ENCODE results near the gene CCDC88A. TPM values are rescaled to one million over a fixed set of nuclear protein-coding genes. Genes with fewer than 3 reads are reported as not detected.
"Not testable (repeated sequence)": the region's sequence is repeated elsewhere in the genome, so short reads cannot be mapped to it uniquely, and the experiment has no call there.

Gene CCDC88A
- total and polyA plus RNA-seq, 8 donors = 6.2 to 95.1 (median 31.6) TPM

- H3K4me1 ChIP-seq = peaks cover 14 to 20% (median 18%) of the 10 kb centered on the region in 4 donors
- intact Hi-C loops (cut with DNase I; ENCODE audit: low total_unique reads) = no loop called here
- DNase-seq = no peak
- TF ChIP-seq CTCF (IDR thresholded peaks at IDR 0.05) (no peak), EP300 (IDR thresholded peaks at IDR 0.05) (no peak), POLR2A (IDR thresholded peaks at IDR 0.05) (no peak), POLR2AphosphoS5 (IDR thresholded peaks at IDR 0.05) (no peak)
- peak overlapping the region; percentile 85 to 91 (median 87) for H3K27ac ChIP-seq
- H3K4me3 ChIP-seq = peak overlapping the region; percentile 55 to 70 (median 60)
- H3K36me3 ChIP-seq = peaks cover 4 to 37% (median 35%) of the 10 kb centered on the region in 4 donors
- 9 to 17% (median 14%) methylated on average over 13 of the region's 13 CpGs for WGBS, 5 donors
- H3K27me3 ChIP-seq = no peaks in the 10 kb centered on the region
- H3K9me3 ChIP-seq = no peaks in the 10 kb centered on the region
Measured at GRCh38 chr2:55268288-55268906, 151.3 kb downstream of the CCDC88A start.

- H3K9me3 ChIP-seq; H3K27ac ChIP-seq; H3K27me3 ChIP-seq; H3K4me3 ChIP-seq; intact Hi-C loops (cut with DNase I; ENCODE audit: low total_unique reads); DNase-seq; H3K4me1 ChIP-seq: not testable (repeated sequence)
- 73 to 89% (median 81%) methylated on average over 3 of the region's 3 CpGs for WGBS, 5 donors
- H3K36me3 ChIP-seq = peaks cover 37 to 100% (median 95%) of the 10 kb centered on the region in 4 donors
Measured at GRCh38 chr2:55259586-55259985, 160.1 kb downstream of the CCDC88A start.

- peaks cover 0 to 92% (median 88%) of the 10 kb centered on the region in 4 donors for H3K36me3 ChIP-seq
- TF ChIP-seq CTCF (IDR thresholded peaks at IDR 0.05) (no peak), POLR2AphosphoS5 (IDR thresholded peaks at IDR 0.05) (no peak), EP300 (IDR thresholded peaks at IDR 0.05) (no peak), POLR2A (IDR thresholded peaks at IDR 0.05) (no peak)
- no peak overlapping the region for H3K27ac ChIP-seq
- intact Hi-C loops (cut with DNase I; ENCODE audit: low total_unique reads) = no loop called here
- H3K4me3 ChIP-seq = no peak overlapping the region
- 87 to 96% (median 90%) methylated on average over 3 of the region's 3 CpGs for WGBS, 5 donors
- no peak for DNase-seq
- no peaks in the 10 kb centered on the region for H3K9me3 ChIP-seq
- no peaks in the 10 kb centered on the region for H3K27me3 ChIP-seq
- H3K4me1 ChIP-seq = no peaks in the 10 kb centered on the region
Measured at GRCh38 chr2:55252832-55253231, 166.8 kb downstream of the CCDC88A start.

- Histone ChIP-seq H3K4me1 (no peaks in the 10 kb centered on the region), H3K36me3 (peaks cover 5 to 94% (median 91%) of the 10 kb centered on the region in 4 donors), H3K4me3 (no peak overlapping the region), H3K27ac (no peak overlapping the region), H3K27me3 (no peaks in the 10 kb centered on the region), H3K9me3 (no peaks in the 10 kb centered on the region)
- 43 to 66% (median 50%) methylated on average over 5 of the region's 5 CpGs for WGBS, 5 donors
- DNase-seq = no peak
- intact Hi-C loops (cut with DNase I; ENCODE audit: low total_unique reads) = no loop called here
- no peak for TF ChIP-seq EP300 (IDR thresholded peaks at IDR 0.05)
- no peak for TF ChIP-seq CTCF (IDR thresholded peaks at IDR 0.05)
- no peak for TF ChIP-seq POLR2A (IDR thresholded peaks at IDR 0.05)
- no peak for TF ChIP-seq POLR2AphosphoS5 (IDR thresholded peaks at IDR 0.05)
Measured at GRCh38 chr2:55247025-55247424, 172.6 kb downstream of the CCDC88A start.

- Histone ChIP-seq H3K4me1 (no peaks in the 10 kb centered on the region), H3K27ac (no peak overlapping the region), H3K27me3 (no peaks in the 10 kb centered on the region), H3K9me3 (no peaks in the 10 kb centered on the region), H3K36me3 (peaks cover 5 to 91% (median 89%) of the 10 kb centered on the region in 4 donors), H3K4me3 (no peak overlapping the region)
- intact Hi-C loops (cut with DNase I; ENCODE audit: low total_unique reads) = no loop called here
- WGBS, 5 donors = 83 to 86% (median 85%) methylated on average over 5 of the region's 5 CpGs
- TF ChIP-seq CTCF (IDR thresholded peaks at IDR 0.05) (no peak), POLR2A (IDR thresholded peaks at IDR 0.05) (no peak), EP300 (IDR thresholded peaks at IDR 0.05) (no peak), POLR2AphosphoS5 (IDR thresholded peaks at IDR 0.05) (no peak)
- DNase-seq = no peak
Measured at GRCh38 chr2:55245411-55245810, 174.2 kb downstream of the CCDC88A start.
